ENCODE data around the gene CD74.

- TF ChIP-seq ZSCAN20 (CRISPR knock-in tag; IDR thresholded peaks at IDR 0.05): no peak
- TF ChIP-seq POLR2A (IDR thresholded peaks at IDR 0.05; ENCODE audit: low read length): no peak
- TF ChIP-seq SREBF2 (IDR thresholded peaks at IDR 0.05): no peak
- TF ChIP-seq TFCP2L1 (CRISPR knock-in tag; IDR thresholded peaks at IDR 0.05): no peak
These were observed 20.0 kb downstream of the CD74 start for GRCh38 chr5:150392680-150393079.

All from A549 (cell line).